ENCODE results near the gene MGAT4B. TPM values are rescaled to one million over a fixed set of nuclear protein-coding genes. Genes with fewer than 3 reads are reported as not detected.

Gene MGAT4B
- total RNA-seq, 1 experiment from 2014 or later: 151 TPM

DNA sequence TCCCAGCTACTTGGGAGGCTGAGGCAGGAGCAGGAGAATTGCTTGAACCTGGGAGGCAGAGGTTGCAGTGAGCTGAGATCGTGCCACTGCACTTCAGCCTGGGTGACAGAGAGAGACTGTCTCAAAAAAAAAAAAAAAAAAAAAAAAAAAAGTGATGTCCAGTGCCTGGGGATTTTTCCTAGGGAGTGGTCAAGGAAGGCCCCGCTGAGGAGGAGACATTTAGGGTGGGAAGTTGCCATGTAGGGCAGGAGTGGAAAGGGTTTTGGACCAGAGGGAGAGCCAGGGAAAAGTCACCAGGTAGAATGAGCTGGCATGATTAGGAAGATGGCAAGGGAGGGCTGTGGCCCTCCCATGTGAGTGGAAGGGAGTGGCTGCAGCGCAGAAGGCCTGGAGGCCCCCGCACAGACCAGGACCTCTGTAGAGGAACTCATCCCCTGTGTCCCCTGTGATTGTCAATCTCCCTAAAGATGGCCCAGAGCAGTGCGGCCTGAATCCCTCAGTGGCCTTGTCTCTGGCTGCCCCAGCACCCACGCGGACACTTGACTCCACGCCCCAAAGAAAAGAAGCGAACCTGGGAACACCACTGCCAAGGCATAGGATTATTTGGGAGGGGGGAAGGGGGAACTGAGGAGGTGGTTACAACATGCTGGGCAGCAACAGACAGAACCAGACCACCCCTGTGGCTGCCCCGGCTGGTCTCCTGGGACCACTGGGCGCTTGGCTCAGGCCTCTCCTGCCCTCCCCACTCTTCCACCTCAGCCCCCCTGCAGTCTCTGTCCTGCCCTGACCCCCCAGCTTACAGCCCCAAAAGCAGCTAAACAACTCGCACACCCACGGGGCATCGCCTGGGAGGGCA lies 11.5 kb upstream of the MGAT4B start:
- Mint-ChIP-seq H3K9me3 (no peaks in the 10 kb centered on the region), H3K27me3 (ENCODE audit: low read depth) (peaks cover 22% of the 10 kb centered on the region), H3K4me3 (peak overlapping the region; percentile 62), H3K4me1 (peaks cover 48% of the 10 kb centered on the region), H3K36me3 (peaks cover 11% of the 10 kb centered on the region), H3K27ac (no peak overlapping the region)
- ATAC-seq: no peak
- CTCF ChIA-PET: interaction anchor here (1.3 to 1.9 kb wide), 3 partner anchors 16 to 157 kb away, joined by 3 to 8 read pairs (median 5); no protein-coding TSS in a partner anchor
- TF ChIP-seq MXD4 (CRISPR knock-in tag; IDR thresholded peaks at IDR 0.05; ENCODE audit: borderline replicate concordance): no peak
- no peak for TF ChIP-seq RORB (CRISPR knock-in tag; IDR thresholded peaks at IDR 0.05)
- no peak for TF ChIP-seq HMGA2 (CRISPR knock-in tag; IDR thresholded peaks at IDR 0.05)
- TF ChIP-seq FOXK1 (CRISPR knock-in tag; IDR thresholded peaks at IDR 0.05): no peak
- TF ChIP-seq ZNF121 (CRISPR knock-in tag; IDR thresholded peaks at IDR 0.05): no peak
- TF ChIP-seq, protein P1, sequence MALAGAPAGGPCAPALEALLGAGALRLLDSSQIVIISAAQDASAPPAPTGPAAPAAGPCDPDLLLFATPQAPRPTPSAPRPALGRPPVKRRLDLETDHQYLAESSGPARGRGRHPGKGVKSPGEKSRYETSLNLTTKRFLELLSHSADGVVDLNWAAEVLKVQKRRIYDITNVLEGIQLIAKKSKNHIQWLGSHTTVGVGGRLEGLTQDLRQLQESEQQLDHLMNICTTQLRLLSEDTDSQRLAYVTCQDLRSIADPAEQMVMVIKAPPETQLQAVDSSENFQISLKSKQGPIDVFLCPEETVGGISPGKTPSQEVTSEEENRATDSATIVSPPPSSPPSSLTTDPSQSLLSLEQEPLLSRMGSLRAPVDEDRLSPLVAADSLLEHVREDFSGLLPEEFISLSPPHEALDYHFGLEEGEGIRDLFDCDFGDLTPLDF (CRISPR knock-in tag; IDR thresholded peaks at IDR 0.05): no peak
- TF ChIP-seq ZNF317 (CRISPR knock-in tag; IDR thresholded peaks at IDR 0.05; ENCODE audit: borderline replicate concordance, low read depth): no peak
- TF ChIP-seq, protein P2, sequence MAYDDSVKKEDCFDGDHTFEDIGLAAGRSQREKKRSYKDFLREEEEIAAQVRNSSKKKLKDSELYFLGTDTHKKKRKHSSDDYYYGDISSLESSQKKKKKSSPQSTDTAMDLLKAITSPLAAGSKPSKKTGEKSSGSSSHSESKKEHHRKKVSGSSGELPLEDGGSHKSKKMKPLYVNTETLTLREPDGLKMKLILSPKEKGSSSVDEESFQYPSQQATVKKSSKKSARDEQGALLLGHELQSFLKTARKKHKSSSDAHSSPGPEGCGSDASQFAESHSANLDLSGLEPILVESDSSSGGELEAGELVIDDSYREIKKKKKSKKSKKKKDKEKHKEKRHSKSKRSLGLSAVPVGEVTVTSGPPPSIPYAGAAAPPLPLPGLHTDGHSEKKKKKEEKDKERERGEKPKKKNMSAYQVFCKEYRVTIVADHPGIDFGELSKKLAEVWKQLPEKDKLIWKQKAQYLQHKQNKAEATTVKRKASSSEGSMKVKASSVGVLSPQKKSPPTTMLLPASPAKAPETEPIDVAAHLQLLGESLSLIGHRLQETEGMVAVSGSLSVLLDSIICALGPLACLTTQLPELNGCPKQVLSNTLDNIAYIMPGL (CRISPR knock-in tag; IDR thresholded peaks at IDR 0.05): no peak
- no peak for TF ChIP-seq CREM (CRISPR knock-in tag; IDR thresholded peaks at IDR 0.05)
- TF ChIP-seq MAX (CRISPR knock-in tag; IDR thresholded peaks at IDR 0.05): no peak
- TF ChIP-seq, protein P3, sequence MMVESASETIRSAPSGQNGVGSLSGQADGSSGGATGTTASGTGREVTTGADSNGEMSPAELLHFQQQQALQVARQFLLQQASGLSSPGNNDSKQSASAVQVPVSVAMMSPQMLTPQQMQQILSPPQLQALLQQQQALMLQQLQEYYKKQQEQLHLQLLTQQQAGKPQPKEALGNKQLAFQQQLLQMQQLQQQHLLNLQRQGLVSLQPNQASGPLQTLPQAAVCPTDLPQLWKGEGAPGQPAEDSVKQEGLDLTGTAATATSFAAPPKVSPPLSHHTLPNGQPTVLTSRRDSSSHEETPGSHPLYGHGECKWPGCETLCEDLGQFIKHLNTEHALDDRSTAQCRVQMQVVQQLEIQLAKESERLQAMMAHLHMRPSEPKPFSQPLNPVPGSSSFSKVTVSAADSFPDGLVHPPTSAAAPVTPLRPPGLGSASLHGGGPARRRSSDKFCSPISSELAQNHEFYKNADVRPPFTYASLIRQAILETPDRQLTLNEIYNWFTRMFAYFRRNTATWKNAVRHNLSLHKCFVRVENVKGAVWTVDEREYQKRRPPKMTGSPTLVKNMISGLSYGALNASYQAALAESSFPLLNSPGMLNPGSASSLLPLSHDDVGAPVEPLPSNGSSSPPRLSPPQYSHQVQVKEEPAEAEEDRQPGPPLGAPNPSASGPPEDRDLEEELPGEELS (CRISPR knock-in tag; IDR thresholded peaks at IDR 0.05): no peak
- TF ChIP-seq TEAD4 (CRISPR knock-in tag; IDR thresholded peaks at IDR 0.05): no peak
- no peak for TF ChIP-seq PRRX2 (CRISPR knock-in tag; IDR thresholded peaks at IDR 0.05)
- POLR2A ChIA-PET: interaction anchor here (0.7 to 1.3 kb wide), 3 partner anchors 11 to 42 kb away, joined by 3 to 9 read pairs (median 3); no protein-coding TSS in a partner anchor
- no peak for DNase-seq (ENCODE audit: low spot score)

GRCh38 chr5:179817470-179817840 lies 10.8 kb upstream of the MGAT4B start:
- TF ChIP-seq ERG (CRISPR knock-in tag; IDR thresholded peaks at IDR 0.05): no peak
- no peak for TF ChIP-seq NFYB (CRISPR knock-in tag; conservative IDR thresholded peaks at IDR 0.05; ENCODE audit: low read depth)
- TF ChIP-seq SOX15 (CRISPR knock-in tag; IDR thresholded peaks at IDR 0.05): no peak
- TF ChIP-seq ZNF232 (CRISPR knock-in tag; IDR thresholded peaks at IDR 0.05): no peak
- TF ChIP-seq TP53 (CRISPR knock-in tag; IDR thresholded peaks at IDR 0.05): no peak
- TF ChIP-seq USF1 (CRISPR knock-in tag; IDR thresholded peaks at IDR 0.05): no peak
- no peak for DNase-seq (ENCODE audit: low spot score)
- ChIA-PET CTCF (interaction anchor here (1.3 to 1.9 kb wide), 3 partner anchors 16 to 158 kb away, joined by 3 to 8 read pairs (median 5); no protein-coding TSS in a partner anchor), POLR2A (interaction anchor here (0.6 to 1.3 kb wide), 2 partner anchors 10 to 645 kb away, joined by 3 read pairs; no protein-coding TSS in a partner anchor)
- no peak overlapping the region for H3K27ac Mint-ChIP-seq
- ATAC-seq: no peak
- peaks cover 22% of the 10 kb centered on the region for H3K27me3 Mint-ChIP-seq (ENCODE audit: low read depth)
- H3K4me3 Mint-ChIP-seq: peak overlapping the region; percentile 62
- peaks cover 11% of the 10 kb centered on the region for H3K36me3 Mint-ChIP-seq
- H3K9me3 Mint-ChIP-seq: no peaks in the 10 kb centered on the region
- H3K4me1 Mint-ChIP-seq: peaks cover 46% of the 10 kb centered on the region

Data from WTC11 (cell line).